Colon (tissue), 2 donors: ENCODE results near the gene TOX2.

ENCODE experiments used
- FAIRE-seq: peaks from 2 replicates; lab custom pipeline; 2012; peaks lifted over from hg19 to GRCh38; lab: Jason Lieb, UNC
- donor health status: control.
- donor health status: control.

The TOX2 gene

GRCh38 chr20:43915211-43916072 lies 790 bp downstream of the TOX2 start:
- FAIRE-seq = no peak

DNA sequence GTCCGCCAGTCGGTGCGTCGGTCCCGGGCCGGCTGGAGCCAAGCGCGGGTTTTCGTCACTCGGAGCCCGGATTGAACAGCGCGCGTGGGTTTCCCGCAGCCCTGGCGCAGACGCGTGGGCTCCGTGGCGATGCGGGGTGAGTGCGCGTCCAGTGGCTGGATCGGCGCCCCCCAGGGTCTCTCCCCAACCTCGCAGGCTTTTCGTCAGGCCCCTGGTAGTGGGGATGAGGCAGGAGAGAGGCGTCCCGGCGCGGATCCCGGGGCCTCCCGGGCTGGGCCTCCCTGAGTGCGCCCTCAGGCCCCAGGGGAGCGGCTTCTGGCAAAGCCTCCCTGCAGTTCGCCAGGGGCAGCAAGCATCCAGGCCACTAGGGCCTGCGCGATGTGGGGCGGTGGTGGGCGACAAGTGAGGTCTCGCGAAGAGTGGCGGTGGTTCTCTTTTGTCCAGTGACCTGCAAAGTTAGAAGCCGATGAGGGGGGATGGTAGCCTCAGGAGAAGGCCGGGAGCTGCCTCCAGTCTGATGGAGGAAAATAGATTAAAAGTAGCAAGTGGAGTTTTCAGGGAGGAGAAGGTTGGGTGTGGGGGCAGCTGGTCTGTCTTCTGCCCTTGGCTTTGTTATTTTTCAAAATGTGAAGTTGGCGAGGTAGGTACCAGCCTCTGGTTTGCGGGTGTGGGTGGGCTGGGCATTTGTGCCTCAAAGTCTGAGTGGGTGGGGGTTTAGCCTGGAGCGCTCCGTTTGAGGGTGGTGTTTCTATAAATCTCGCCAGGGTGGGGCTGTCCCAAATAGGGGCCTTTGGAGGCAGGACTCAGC lies 1.6 kb downstream of the TOX2 start:
- FAIRE-seq = no peak

GRCh38 chr20:43916881-43917371 lies 2.3 kb downstream of the TOX2 start:
- FAIRE-seq = no peak

GRCh38 chr20:43917380-43917779 lies 2.7 kb downstream of the TOX2 start:
- no peak for FAIRE-seq

DNA sequence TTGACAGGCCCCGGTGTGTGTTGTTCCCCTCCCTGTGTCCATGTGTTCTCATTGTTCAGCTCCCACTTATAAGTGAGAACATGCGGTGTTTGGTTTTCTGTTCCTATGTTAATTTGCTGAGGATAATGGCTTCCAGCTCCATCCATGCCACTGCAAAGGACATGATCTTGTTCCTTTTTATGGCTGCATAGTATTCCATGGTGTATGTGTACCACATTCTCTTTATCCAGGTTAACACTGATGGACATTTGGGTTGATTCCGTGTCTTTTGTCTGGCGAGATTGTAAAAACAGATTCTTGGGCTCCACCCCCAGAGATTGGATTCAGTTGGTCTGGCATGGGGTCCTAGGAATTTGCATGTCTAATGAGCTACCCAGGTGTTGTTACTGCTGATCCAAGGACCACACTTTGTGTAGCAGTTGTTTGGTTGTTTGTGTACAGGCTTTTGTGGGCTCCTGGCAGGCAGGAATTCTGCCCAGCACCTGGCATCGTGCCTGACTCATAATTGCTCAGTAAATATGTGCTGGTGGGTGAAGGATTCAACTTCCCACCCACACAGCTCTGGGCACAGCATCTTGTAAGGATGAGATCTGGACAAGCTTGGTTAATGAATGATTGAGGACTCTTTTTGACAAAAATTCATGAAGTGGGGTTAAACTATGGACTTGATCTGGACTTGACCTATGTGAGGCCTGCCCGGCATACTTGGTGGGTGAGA lies 5.2 kb downstream of the TOX2 start:
- FAIRE-seq = no peak

DNA sequence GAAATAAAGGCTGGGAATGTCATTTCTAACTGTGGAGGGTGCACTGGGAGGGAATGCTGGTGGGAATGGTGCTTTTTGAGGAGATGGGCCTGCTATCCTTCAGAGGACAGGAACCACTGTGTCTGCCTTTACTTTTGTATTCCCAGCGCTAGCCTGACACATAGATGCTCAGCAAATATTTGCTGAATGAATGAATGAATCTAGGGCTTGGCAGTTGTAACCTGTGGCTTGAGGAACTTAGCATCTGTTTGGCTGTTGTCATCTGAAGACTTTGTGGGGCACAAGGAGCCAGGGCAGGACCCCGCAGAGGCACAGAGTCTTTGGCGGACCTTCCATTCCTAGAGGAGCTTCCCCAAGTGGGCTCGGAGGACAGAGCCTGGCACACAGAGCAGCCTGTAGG lies 6.1 kb downstream of the TOX2 start:
- no peak for FAIRE-seq

- no peak for FAIRE-seq
Measured at GRCh38 chr20:43921227-43921780, 6.7 kb downstream of the TOX2 start.

DNA sequence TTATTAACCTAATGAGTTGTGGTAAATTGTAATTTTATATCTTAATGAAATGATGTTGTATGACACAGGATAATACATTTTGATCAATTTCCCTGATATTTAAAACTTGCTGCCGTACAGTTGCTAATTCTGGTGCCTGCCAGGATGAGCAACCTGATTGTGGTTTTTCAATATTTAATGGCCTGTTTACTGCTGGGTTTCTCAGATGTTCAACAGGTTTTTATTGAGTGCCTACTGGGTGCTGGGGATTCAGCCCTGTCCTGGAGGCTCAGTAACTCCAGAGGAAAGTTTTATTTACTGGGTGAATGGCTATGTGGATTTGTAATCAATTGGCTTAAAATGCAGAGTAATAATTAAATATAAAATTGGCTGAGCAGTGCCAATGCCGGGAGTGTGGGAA lies 8.0 kb downstream of the TOX2 start:
- no peak for FAIRE-seq

GRCh38 chr20:43923322-43923721 lies 8.7 kb downstream of the TOX2 start:
- no peak for FAIRE-seq

DNA sequence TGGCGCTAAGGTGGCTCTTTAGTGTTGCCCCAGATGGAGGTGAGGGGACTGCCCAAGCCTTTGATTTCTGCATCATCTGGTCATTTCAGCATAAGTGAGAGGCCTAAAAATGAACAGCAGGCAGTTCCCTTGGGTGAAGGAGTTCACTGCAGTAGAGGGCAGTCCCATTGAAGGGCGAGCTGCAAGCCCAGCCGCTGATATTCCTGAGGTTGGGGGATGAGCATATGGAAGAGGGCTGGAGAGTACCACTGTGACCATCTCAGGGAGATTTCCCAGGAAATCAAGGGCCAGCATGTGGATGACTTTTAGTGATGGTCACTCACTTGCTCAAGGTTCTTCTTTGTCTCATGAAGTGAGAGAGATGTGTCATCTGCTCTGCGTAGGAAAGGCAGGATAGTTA lies 9.3 kb downstream of the TOX2 start:
- no peak for FAIRE-seq

DNA sequence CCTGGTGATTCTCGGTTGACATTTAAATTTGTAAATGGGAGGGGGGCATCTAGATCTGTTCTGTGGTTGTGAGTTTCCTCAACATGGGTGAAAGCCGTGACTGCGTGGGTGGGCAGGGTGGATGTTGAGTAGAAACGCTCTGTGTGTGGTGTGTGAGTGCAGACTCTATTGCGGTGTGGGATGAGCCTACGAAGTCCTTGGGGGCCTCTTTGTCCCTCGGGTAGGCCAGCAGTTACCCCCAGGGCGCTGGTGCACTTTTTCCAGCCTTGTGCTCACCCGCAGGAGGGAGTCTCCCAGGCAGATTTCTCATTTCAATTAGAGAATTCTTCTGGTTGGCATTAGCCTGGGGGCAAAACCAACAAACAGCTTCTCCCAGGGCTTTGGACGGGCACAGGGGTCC lies 10.6 kb downstream of the TOX2 start:
- FAIRE-seq = no peak

DNA sequence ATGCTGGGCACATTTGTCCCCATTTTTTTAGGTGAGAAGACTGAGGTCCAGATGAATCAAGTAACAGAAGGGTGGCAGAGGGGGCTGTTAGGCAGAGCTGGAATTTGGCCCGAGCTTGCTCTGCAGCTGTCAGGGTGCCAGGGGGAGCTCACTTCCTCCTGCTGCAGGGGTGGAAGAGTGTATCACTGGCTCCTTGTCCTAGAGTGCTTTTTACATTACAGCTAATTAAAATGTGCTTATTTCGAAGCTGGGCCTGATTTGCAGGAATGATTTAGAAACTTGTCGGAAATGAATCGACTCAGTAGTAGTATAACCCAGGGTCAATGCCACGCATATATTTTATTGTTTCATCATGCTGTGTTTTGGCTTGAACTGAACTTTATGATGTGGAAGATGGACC lies 11.1 kb downstream of the TOX2 start:
- FAIRE-seq = no peak

GRCh38 chr20:43926287-43927050 lies 11.8 kb downstream of the TOX2 start:
- no peak for FAIRE-seq

DNA sequence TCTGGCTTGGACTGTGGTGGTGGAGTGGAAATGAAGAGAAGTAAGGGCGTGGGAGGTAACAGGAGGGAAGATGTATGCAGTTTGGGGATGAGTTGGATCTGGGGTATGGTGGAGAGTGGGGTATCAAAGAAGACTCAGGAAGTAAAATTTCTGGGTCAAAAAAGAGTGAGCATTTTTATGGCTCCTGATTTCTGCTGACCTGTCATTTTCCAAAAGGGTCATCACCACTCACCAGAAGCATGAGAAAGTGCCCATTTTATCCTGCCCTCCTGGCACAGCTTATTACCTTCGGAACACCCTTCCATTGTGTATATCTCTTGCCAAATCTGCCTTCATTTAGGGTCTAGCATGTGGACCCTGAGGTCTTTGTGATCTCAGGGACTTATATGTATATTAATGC lies 17.3 kb downstream of the TOX2 start:
- FAIRE-seq = no peak

DNA sequence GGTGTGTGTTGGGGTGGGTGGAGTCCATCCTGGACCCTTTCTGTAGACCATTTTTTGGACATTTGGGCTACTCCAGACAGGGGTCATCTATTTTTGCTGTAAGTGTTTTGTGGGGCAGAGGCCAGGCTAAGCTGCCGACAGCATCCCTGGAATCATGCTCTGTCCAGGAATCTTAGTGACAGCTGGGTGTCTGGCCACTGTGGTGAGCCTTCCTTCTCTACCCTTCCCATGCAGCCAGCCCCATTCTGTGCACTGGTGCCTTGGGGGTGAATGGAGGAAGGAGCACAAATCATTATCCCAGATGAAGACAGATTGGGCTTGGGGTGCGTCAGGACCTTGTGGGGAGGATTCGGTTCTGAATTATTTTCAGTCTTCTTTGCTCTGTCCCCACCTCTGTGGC lies 20.2 kb downstream of the TOX2 start:
- no peak for FAIRE-seq

DNA sequence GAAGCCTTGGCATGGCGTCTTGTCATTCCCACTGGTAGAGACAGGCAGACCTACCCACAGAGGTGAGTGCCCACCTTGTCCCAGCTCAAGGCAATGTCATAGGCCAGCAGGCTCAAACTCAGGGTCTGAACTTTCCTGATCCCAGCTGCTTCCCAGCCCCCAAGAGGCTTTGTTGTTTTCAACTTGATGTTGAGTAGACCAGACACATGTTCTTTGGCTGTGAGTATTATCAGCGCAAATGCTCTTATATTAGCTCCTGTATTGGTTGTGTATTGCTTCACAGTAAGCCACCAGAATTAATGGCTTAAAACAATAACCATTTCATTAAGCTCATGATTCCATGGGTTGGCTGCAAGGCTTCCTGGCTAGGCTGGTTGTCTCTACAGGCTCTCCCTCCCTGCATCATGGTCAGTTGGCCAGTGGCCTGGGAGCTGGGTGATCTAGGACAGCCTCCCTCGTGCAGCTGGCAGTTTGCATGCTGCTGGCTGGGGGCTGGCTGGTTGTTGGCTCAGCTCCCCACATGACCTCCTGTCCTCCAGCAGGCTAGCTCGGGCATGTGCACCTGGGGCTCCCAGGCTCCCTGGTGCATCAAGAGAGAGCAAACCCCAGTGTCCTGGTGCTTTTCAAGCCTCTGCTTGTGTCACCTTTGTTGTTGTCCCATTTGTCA lies 21.6 kb downstream of the TOX2 start:
- FAIRE-seq = no peak

DNA sequence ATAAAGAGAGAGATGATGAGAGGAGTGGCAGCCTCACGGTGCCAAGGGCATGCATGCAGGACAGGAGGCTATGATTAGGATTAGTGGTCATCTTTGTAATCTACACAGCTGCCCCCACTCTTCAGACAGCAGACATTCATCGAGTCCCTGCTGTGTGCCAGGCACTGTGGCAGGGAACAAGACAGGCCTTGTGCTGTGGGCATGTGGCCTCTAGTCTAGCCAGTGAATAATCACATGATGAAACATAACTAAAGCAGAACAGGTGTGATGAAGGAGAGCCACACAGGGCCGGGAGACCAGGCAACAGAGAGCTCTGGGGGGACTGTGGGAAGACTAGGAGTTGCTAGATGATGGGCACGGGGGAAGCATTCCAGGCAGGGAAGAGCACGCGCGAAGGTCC lies 22.2 kb downstream of the TOX2 start:
- FAIRE-seq = no peak

- FAIRE-seq = no peak
Measured at GRCh38 chr20:43937591-43937990, 22.9 kb downstream of the TOX2 start.

GRCh38 chr20:43938017-43938655 lies 23.5 kb downstream of the TOX2 start:
- no peak for FAIRE-seq

DNA sequence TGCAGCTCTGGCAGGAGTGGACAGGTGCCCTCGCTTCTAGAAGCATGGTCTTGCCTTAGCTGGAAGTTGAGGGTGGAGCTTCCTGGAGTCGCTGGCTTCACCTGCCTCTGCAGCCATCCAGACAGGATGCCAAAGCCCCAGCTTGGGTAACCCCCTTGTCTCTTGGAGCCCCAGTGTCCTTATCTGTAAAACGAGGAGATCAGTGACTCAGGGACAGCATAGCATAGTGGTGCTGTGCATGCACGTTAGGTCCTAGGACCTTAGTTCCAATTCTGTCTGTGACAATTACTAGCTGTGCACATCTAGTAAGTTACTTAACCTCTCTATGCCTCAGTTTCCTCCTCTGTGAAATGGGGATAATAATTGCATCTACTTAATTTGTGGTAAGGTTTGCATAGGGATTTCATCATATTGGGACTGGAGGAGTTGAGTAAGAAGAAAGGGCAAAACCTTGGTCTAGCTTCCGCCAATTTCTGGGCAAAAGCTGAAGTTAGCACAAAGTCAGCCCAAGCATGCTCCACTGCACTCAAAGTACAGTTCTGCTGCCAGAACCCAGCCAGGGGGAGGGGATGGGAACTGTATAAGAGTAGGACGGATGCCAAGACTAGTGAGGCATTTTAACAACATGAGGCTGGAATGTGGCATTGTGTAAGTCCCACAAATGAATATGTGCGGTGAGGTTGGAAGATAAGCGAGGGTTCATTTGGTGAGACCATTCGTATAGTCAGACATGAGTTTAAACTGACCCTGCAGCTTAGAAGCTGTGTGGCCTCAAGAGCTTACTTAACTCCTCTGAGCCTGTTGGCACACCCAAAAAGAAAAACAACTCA lies 24.5 kb downstream of the TOX2 start:
- FAIRE-seq = no peak
